ENCODE results near the gene TTC6. TPM values are rescaled to one million over a fixed set of nuclear protein-coding genes. Genes with fewer than 3 reads are reported as not detected.

Gene TTC6
- total RNA-seq, 2 donors from 2014 or later, result 88.2 to 89.8 TPM

DNA sequence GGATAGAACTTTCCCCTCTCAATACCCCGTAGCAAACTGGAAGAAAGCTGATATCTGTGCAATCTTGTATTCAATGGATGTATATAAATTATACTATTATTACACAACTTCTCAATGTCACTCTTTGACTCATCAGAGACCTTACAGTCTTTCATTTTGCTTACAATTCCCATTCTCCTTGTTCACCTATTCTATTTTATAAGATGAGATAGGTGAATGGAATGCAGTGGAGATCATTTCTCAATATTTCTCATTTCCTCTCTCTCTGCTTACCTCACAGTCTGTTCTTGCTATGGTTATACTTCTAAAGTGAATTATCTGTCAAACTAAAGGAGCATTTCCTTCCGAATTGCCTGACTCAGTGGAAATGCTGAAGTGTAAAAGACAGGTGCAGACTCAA is 15.3 kb upstream of the TTC6 start:
- intact Hi-C loops (cut with DNase I), result no loop called here
- TF ChIP-seq, protein P1, sequence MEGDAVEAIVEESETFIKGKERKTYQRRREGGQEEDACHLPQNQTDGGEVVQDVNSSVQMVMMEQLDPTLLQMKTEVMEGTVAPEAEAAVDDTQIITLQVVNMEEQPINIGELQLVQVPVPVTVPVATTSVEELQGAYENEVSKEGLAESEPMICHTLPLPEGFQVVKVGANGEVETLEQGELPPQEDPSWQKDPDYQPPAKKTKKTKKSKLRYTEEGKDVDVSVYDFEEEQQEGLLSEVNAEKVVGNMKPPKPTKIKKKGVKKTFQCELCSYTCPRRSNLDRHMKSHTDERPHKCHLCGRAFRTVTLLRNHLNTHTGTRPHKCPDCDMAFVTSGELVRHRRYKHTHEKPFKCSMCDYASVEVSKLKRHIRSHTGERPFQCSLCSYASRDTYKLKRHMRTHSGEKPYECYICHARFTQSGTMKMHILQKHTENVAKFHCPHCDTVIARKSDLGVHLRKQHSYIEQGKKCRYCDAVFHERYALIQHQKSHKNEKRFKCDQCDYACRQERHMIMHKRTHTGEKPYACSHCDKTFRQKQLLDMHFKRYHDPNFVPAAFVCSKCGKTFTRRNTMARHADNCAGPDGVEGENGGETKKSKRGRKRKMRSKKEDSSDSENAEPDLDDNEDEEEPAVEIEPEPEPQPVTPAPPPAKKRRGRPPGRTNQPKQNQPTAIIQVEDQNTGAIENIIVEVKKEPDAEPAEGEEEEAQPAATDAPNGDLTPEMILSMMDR (IDR thresholded peaks at IDR 0.05), result no peak
- TF ChIP-seq POLR2A (IDR thresholded peaks at IDR 0.05) (no peak), POLR2AphosphoS5 (IDR thresholded peaks at IDR 0.05) (no peak)
- WGBS, result 62% methylated on average over 2 of the region's 2 CpGs
- H3K27me3 ChIP-seq (replicated peaks; ENCODE audit: insufficient read depth), result no peaks in the 10 kb centered on the region
- H3K9me3 ChIP-seq, result no peaks in the 10 kb centered on the region
- DNase-seq (ENCODE audit: low spot score), result no peak
- H3K27ac ChIP-seq, result peak overlapping the region; percentile 96
- H3K4me3 ChIP-seq, result no peak overlapping the region
- H3K36me3 ChIP-seq, result no peaks in the 10 kb centered on the region
- H3K4me1 ChIP-seq (replicated peaks), result no peaks in the 10 kb centered on the region

DNA sequence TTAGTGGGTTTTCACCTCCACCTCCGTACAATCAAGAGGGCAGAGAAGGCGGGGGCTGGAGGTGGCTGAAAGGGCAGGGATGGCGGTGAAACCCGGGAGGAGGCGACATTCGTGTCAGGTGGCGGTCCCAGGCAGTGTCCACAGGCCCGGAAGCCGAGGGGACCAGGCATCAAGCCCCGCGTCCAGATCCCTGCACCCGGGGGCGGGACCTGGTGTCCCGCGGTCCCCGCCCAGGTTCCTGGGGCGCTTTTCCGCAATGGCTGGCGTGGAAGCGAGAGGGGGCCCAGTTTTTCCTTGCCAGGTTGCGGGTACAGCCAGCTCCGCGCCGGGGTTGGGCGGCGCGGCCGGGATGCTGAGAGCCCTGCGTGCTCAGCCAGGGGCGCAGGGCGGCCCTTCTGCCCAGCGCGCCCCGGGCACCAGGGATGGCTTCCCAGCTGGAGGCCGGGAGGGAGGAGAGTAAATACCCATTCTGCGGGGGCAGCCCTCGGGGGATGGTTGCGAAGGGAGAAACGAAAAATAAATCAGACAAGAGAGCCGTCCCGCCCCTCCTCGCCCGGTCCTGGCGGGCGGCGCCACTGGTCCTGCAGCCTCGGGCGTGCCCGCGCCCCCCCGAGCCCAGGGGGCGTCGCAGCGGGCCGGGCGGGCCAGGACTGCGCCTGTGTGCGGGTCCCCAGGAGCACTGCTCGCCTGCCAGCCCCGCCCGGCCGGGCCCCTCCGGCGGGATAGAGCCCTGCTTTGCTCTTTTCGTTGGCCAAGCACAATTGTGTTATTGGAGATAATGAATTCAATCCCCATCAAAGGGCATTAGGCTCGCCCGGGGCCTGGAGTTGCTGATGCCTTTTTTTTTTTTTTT is 11.8 kb upstream of the TTC6 start:
- intact Hi-C loops (cut with DNase I), result no loop called here

GRCh38 chr14:37584211-37585100 is 11.0 kb upstream of the TTC6 start:
- WGBS, result 3% methylated on average over 51 of the region's 62 CpGs

More for the DNA sequence above, 11.8 kb upstream of the TTC6 start:
- H3K36me3 ChIP-seq, result no peaks in the 10 kb centered on the region
- peak overlapping the region; percentile 11 to 35 for H3K4me3 ChIP-seq
- TF ChIP-seq POLR2AphosphoS5 (IDR thresholded peaks at IDR 0.05), result peak; percentile 43
- peak; percentile 43 for TF ChIP-seq POLR2A (IDR thresholded peaks at IDR 0.05)
- TF ChIP-seq, protein P1 (IDR thresholded peaks at IDR 0.05), result no peak
- WGBS, result 3% methylated on average over 67 of the region's 67 CpGs
- peaks cover 7% of the 10 kb centered on the region for H3K4me1 ChIP-seq (replicated peaks)
- no peaks in the 10 kb centered on the region for H3K9me3 ChIP-seq
- DNase-seq (ENCODE audit: low spot score), result peak; percentile 74
- peak overlapping the region; percentile 96 for H3K27ac ChIP-seq
- H3K27me3 ChIP-seq (replicated peaks; ENCODE audit: insufficient read depth), result no peaks in the 10 kb centered on the region

GRCh38 chr14:37585101-37585511 is 10.3 kb upstream of the TTC6 start:
- TF ChIP-seq POLR2A (IDR thresholded peaks at IDR 0.05), result no peak
- TF ChIP-seq POLR2AphosphoS5 (IDR thresholded peaks at IDR 0.05), result peak; percentile 67
- TF ChIP-seq, protein P1 (IDR thresholded peaks at IDR 0.05), result no peak
- Histone ChIP-seq H3K27ac (peak overlapping the region; percentile 96), H3K9me3 (no peaks in the 10 kb centered on the region), H3K27me3 (replicated peaks; ENCODE audit: insufficient read depth) (no peaks in the 10 kb centered on the region), H3K4me1 (replicated peaks) (peaks cover 7% of the 10 kb centered on the region), H3K4me3 (peak overlapping the region in 1 of 2 donors; percentile 35), H3K36me3 (no peaks in the 10 kb centered on the region)
- intact Hi-C loops (cut with DNase I), result no loop called here
- 5% methylated on average over 23 of the region's 23 CpGs for WGBS
- peak; percentile 82 for DNase-seq (ENCODE audit: low spot score)

More at GRCh38 chr14:37584211-37585100, 11.0 kb upstream of the TTC6 start:
- Histone ChIP-seq H3K4me3 (peak overlapping the region; percentile 11 to 35), H3K27me3 (replicated peaks; ENCODE audit: insufficient read depth) (no peaks in the 10 kb centered on the region), H3K36me3 (no peaks in the 10 kb centered on the region), H3K27ac (peak overlapping the region; percentile 96), H3K4me1 (replicated peaks) (peaks cover 7% of the 10 kb centered on the region), H3K9me3 (no peaks in the 10 kb centered on the region)
- TF ChIP-seq, protein P1 (IDR thresholded peaks at IDR 0.05), result no peak
- no peak for TF ChIP-seq POLR2AphosphoS5 (IDR thresholded peaks at IDR 0.05)
- no peak for TF ChIP-seq POLR2A (IDR thresholded peaks at IDR 0.05)
- no peak for DNase-seq (ENCODE audit: low spot score)
- intact Hi-C loops (cut with DNase I), result no loop called here
